ENCODE measurements around the gene EVL. TPM values are rescaled to one million over a fixed set of nuclear protein-coding genes. Genes with fewer than 3 reads are reported as not detected.
A peak's percentile ranks its signal among the peaks of the same experiment; 100 is the strongest.

The EVL gene
- polyA plus RNA-seq, 1 experiment: 18.6 TPM

GRCh38 chr14:100075681-100076080 is 10.5 kb downstream of the EVL start:
- Histone ChIP-seq H3K36me3 (ENCODE audit: control insufficient read depth, insufficient read depth, low read length) (no peaks in the 10 kb centered on the region), H3K27me3 (ENCODE audit: control insufficient read depth, insufficient read depth, low read length) (no peaks in the 10 kb centered on the region), H3K4me3 (ENCODE audit: low read depth, low read length) (no peak overlapping the region)
- CTCF ChIA-PET: interaction anchor here (1.0 to 2.3 kb wide), 3 partner anchors 14 to 33 kb away, joined by 3 to 9 read pairs (median 7); no protein-coding TSS in a partner anchor
- no peak for TF ChIP-seq CTCF (IDR thresholded peaks at IDR 0.05; ENCODE audit: insufficient read depth, low read depth, low read length)
- DNase-seq (ENCODE audit: low read depth): no peak
- POLR2A ChIA-PET: no interaction called here

GRCh38 chr14:100076133-100076532 is 10.9 kb downstream of the EVL start:
- POLR2A ChIA-PET: no interaction called here
- CTCF ChIA-PET: interaction anchor here (1.8 to 2.3 kb wide), 2 partner anchors 14 to 32 kb away, joined by 7 to 9 read pairs; no protein-coding TSS in a partner anchor

GRCh38 chr14:100076606-100077005 is 11.4 kb downstream of the EVL start:
- CTCF ChIA-PET: interaction anchor here (0.9 to 1.8 kb wide), 2 partner anchors 28 to 32 kb away, joined by 3 to 7 read pairs; no protein-coding TSS in a partner anchor
- no peaks in the 10 kb centered on the region for H3K36me3 ChIP-seq (ENCODE audit: control insufficient read depth, insufficient read depth, low read length)

More at GRCh38 chr14:100076133-100076532, 10.9 kb downstream of the EVL start:
- no peak overlapping the region for H3K4me3 ChIP-seq (ENCODE audit: low read depth, low read length)
- H3K36me3 ChIP-seq (ENCODE audit: control insufficient read depth, insufficient read depth, low read length): no peaks in the 10 kb centered on the region
- peak; percentile 41; the same call in 1 of the 2 replicates for TF ChIP-seq CTCF (IDR thresholded peaks at IDR 0.05; ENCODE audit: insufficient read depth, low read depth, low read length)
- no peaks in the 10 kb centered on the region for H3K27me3 ChIP-seq (ENCODE audit: control insufficient read depth, insufficient read depth, low read length)
- no peak for DNase-seq (ENCODE audit: low read depth)

GRCh38 chr14:100077441-100077840 is 12.2 kb downstream of the EVL start:
- Histone ChIP-seq H3K36me3 (ENCODE audit: control insufficient read depth, insufficient read depth, low read length) (no peaks in the 10 kb centered on the region), H3K27me3 (ENCODE audit: control insufficient read depth, insufficient read depth, low read length) (no peaks in the 10 kb centered on the region), H3K4me3 (ENCODE audit: low read depth, low read length) (no peak overlapping the region)
- DNase-seq (ENCODE audit: low read depth): no peak
- ChIA-PET POLR2A (interaction anchor here (0.6 kb wide), 1 partner anchor 28 kb away, joined by 7 read pairs; no protein-coding TSS in a partner anchor), CTCF (interaction anchor here (0.9 to 1.8 kb wide), 2 partner anchors 27 to 31 kb away, joined by 3 to 7 read pairs; no protein-coding TSS in a partner anchor)
- TF ChIP-seq CTCF (IDR thresholded peaks at IDR 0.05; ENCODE audit: insufficient read depth, low read depth, low read length): no peak

More at GRCh38 chr14:100076606-100077005, 11.4 kb downstream of the EVL start:
- POLR2A ChIA-PET: interaction anchor here (0.6 kb wide), 1 partner anchor 28 kb away, joined by 7 read pairs; no protein-coding TSS in a partner anchor
- Histone ChIP-seq H3K27me3 (ENCODE audit: control insufficient read depth, insufficient read depth, low read length) (no peaks in the 10 kb centered on the region), H3K4me3 (ENCODE audit: low read depth, low read length) (no peak overlapping the region)
- DNase-seq (ENCODE audit: low read depth): peak; percentile 37
- no peak for TF ChIP-seq CTCF (IDR thresholded peaks at IDR 0.05; ENCODE audit: insufficient read depth, low read depth, low read length)

- no peak for TF ChIP-seq CTCF (IDR thresholded peaks at IDR 0.05; ENCODE audit: insufficient read depth, low read depth, low read length)
- CTCF ChIA-PET: interaction anchor here (0.7 to 1.5 kb wide), 2 partner anchors 13 to 30 kb away, joined by 3 to 6 read pairs; partner anchors contain the start of gene EVL
- POLR2A ChIA-PET: no interaction called here
Observed at GRCh38 chr14:100078216-100078803, 13.1 kb downstream of the EVL start.

More at GRCh38 chr14:100078216-100078803, 13.1 kb downstream of the EVL start:
- no peak overlapping the region for H3K4me3 ChIP-seq (ENCODE audit: low read depth, low read length)
- H3K27me3 ChIP-seq (ENCODE audit: control insufficient read depth, insufficient read depth, low read length): no peaks in the 10 kb centered on the region
- DNase-seq (ENCODE audit: low read depth): no peak
- no peaks in the 10 kb centered on the region for H3K36me3 ChIP-seq (ENCODE audit: control insufficient read depth, insufficient read depth, low read length)

All from BJ (cell line).